Measurements from ENCODE around the gene NEK11. TPM values are rescaled to one million over a fixed set of nuclear protein-coding genes. Genes with fewer than 3 reads are reported as not detected.

The NEK11 gene
- total RNA-seq, 1 donor from 2014 or later: 3.8 TPM

GRCh38 chr3:131028844-131029243 lies 2.2 kb downstream of the NEK11 start:
- H3K4me1 ChIP-seq: peaks cover 19% of the 10 kb centered on the region
- H3K4me3 ChIP-seq: no peak overlapping the region
- H3K9me3 ChIP-seq: no peaks in the 10 kb centered on the region
- no peak overlapping the region for H3K27ac ChIP-seq
- DNase-seq (no peak), ATAC-seq (no peak)
- TF ChIP-seq CTCF (IDR thresholded peaks at IDR 0.05): no peak
- intact Hi-C loops (cut with DNase I): no loop called here
- no peaks in the 10 kb centered on the region for H3K27me3 ChIP-seq
- peaks cover 7% of the 10 kb centered on the region for H3K36me3 ChIP-seq

GRCh38 chr3:131031660-131032059 lies 5.0 kb downstream of the NEK11 start:
- ATAC-seq (no peak), DNase-seq (no peak)
- intact Hi-C loops (cut with DNase I): no loop called here
- Histone ChIP-seq H3K27ac (no peak overlapping the region), H3K9me3 (no peaks in the 10 kb centered on the region), H3K4me3 (no peak overlapping the region), H3K4me1 (no peaks in the 10 kb centered on the region), H3K27me3 (no peaks in the 10 kb centered on the region), H3K36me3 (no peaks in the 10 kb centered on the region)
- no peak for TF ChIP-seq CTCF (IDR thresholded peaks at IDR 0.05)

GRCh38 chr3:131033480-131034080 lies 6.9 kb downstream of the NEK11 start:
- ATAC-seq (peak; percentile 64), DNase-seq (no peak)
- no peaks in the 10 kb centered on the region for H3K4me1 ChIP-seq
- no peaks in the 10 kb centered on the region for H3K36me3 ChIP-seq
- H3K27ac ChIP-seq: no peak overlapping the region
- intact Hi-C loops (cut with DNase I): no loop called here
- no peaks in the 10 kb centered on the region for H3K27me3 ChIP-seq
- no peaks in the 10 kb centered on the region for H3K9me3 ChIP-seq
- peak; percentile 66 for TF ChIP-seq CTCF (IDR thresholded peaks at IDR 0.05)
- H3K4me3 ChIP-seq: no peak overlapping the region

- DNase-seq (no peak), ATAC-seq (no peak)
- no peaks in the 10 kb centered on the region for H3K4me1 ChIP-seq
- intact Hi-C loops (cut with DNase I): no loop called here
- no peaks in the 10 kb centered on the region for H3K36me3 ChIP-seq
- no peak overlapping the region for H3K27ac ChIP-seq
- H3K27me3 ChIP-seq: no peaks in the 10 kb centered on the region
- no peaks in the 10 kb centered on the region for H3K9me3 ChIP-seq
- no peak overlapping the region for H3K4me3 ChIP-seq
- no peak for TF ChIP-seq CTCF (IDR thresholded peaks at IDR 0.05)
These were observed 9.6 kb downstream of the NEK11 start for GRCh38 chr3:131036200-131036816.

GRCh38 chr3:131036986-131037385 lies 10.3 kb downstream of the NEK11 start:
- Histone ChIP-seq H3K27me3 (no peaks in the 10 kb centered on the region), H3K27ac (no peak overlapping the region), H3K9me3 (no peaks in the 10 kb centered on the region), H3K4me1 (no peaks in the 10 kb centered on the region), H3K4me3 (no peak overlapping the region), H3K36me3 (no peaks in the 10 kb centered on the region)
- no peak for TF ChIP-seq CTCF (IDR thresholded peaks at IDR 0.05)
- no peak for ATAC-seq
- no peak for DNase-seq
- intact Hi-C loops (cut with DNase I): no loop called here

Data from upper lobe of right lung (tissue), 1 donor.